Large intestine (tissue), 3 donors: Measurements from ENCODE around the gene TTLL4. TPM values are rescaled to one million over a fixed set of nuclear protein-coding genes. Genes with fewer than 3 reads are reported as not detected.

Experiments used
- DNase-seq, 2 donors: peaks; one replicate each; pipeline versions ENCODE4 v3.0.0 to v3.0.0-alpha.2; 2013
- H3K27ac ChIP-seq: one replicate; pipeline ENCODE4 v1.5.1; 2013; ENCODE audit warnings: low read length
- H3K27me3 ChIP-seq: 2 replicates; pipeline ENCODE4 v1.6.1; 2013; ENCODE audit warnings: low read length; ENCODE audit not compliant: control insufficient read depth, insufficient read depth
- H3K36me3 ChIP-seq: 2 replicates; pipeline ENCODE4 v1.6.1; 2013; ENCODE audit warnings: low read length; ENCODE audit not compliant: control insufficient read depth, insufficient read depth
- H3K4me1 ChIP-seq: one replicate; pipeline ENCODE4 v1.6.1; 2013; ENCODE audit warnings: low read length; ENCODE audit not compliant: control insufficient read depth, insufficient read depth
- H3K4me3 ChIP-seq: one replicate; pipeline ENCODE4 v1.5.1; 2013; ENCODE audit warnings: low read length
- H3K9me3 ChIP-seq: one replicate; pipeline ENCODE4 v1.6.1; 2013; ENCODE audit warnings: mild to moderate bottlenecking, low read depth, low read length, moderate library complexity; ENCODE audit not compliant: control insufficient read depth
- WGBS: methylation state at CpG from one replicate; pipeline ENCODE4 v1.1.5; 2013; ENCODE audit warnings: low lambda C conversion rate; ENCODE audit not compliant: insufficient coverage; 5-methylcytosine and 5-hydroxymethylcytosine counted together
- polyA plus RNA-seq: library from polyadenylated mRNA; unstranded; fragments of 120-200 nt; gene quantifications from one replicate; pipeline ENCODE4 v1.2.1, GENCODE V29; 2013

The TTLL4 gene
- polyA plus RNA-seq, 1 donor, result 31.7 TPM

- DNase-seq, result no peak
- Histone ChIP-seq H3K27ac (no peak overlapping the region), H3K36me3 (peaks cover 3% of the 10 kb centered on the region), H3K4me1 (peaks cover 8% of the 10 kb centered on the region), H3K4me3 (no peak overlapping the region), H3K9me3 (peaks cover 22% of the 10 kb centered on the region), H3K27me3 (no peaks in the 10 kb centered on the region)
- no CpG with 5 or more reads among the region's 6 CpGs for WGBS
Measured at GRCh38 chr2:218727502-218728165, 17.0 kb downstream of the TTLL4 start.

- DNase-seq, result no peak
- H3K36me3 ChIP-seq, result peaks cover 6% of the 10 kb centered on the region
- H3K27ac ChIP-seq, result no peak overlapping the region
- H3K9me3 ChIP-seq, result peaks cover 22% of the 10 kb centered on the region
- peaks cover 9% of the 10 kb centered on the region for H3K4me1 ChIP-seq
- H3K27me3 ChIP-seq, result no peaks in the 10 kb centered on the region
- 100% methylated on average over 2 of the region's 3 CpGs for WGBS
- no peak overlapping the region for H3K4me3 ChIP-seq
Measured at GRCh38 chr2:218729640-218730039, 19.0 kb downstream of the TTLL4 start.

GRCh38 chr2:218732052-218732760 is 21.6 kb downstream of the TTLL4 start:
- H3K36me3 ChIP-seq, result peaks cover 9% of the 10 kb centered on the region
- no CpG with 5 or more reads among the region's 5 CpGs for WGBS
- H3K4me3 ChIP-seq, result no peak overlapping the region
- peaks cover 9% of the 10 kb centered on the region for H3K4me1 ChIP-seq
- DNase-seq, result peak in 1 of 2 donors; percentile 26
- H3K27ac ChIP-seq, result peak overlapping the region; percentile 52
- H3K9me3 ChIP-seq, result peaks cover 6% of the 10 kb centered on the region
- no peaks in the 10 kb centered on the region for H3K27me3 ChIP-seq

GRCh38 chr2:218732761-218733158 is 22.1 kb downstream of the TTLL4 start:
- Histone ChIP-seq H3K27me3 (no peaks in the 10 kb centered on the region), H3K36me3 (peaks cover 15% of the 10 kb centered on the region), H3K4me1 (peaks cover 9% of the 10 kb centered on the region), H3K4me3 (no peak overlapping the region), H3K27ac (peak overlapping the region; percentile 52), H3K9me3 (peaks cover under 1% of the 10 kb centered on the region)
- DNase-seq, result no peak
- no CpG with 5 or more reads among the region's 2 CpGs for WGBS

GRCh38 chr2:218733171-218734021 is 22.8 kb downstream of the TTLL4 start:
- Histone ChIP-seq H3K4me3 (no peak overlapping the region), H3K27ac (no peak overlapping the region), H3K9me3 (no peaks in the 10 kb centered on the region), H3K36me3 (peaks cover 20% of the 10 kb centered on the region), H3K27me3 (no peaks in the 10 kb centered on the region), H3K4me1 (peaks cover 9% of the 10 kb centered on the region)
- DNase-seq, result no peak
- WGBS, result no CpG with 5 or more reads among the region's 6 CpGs

- DNase-seq, result no peak
- WGBS, result 100% methylated on average over 2 of the region's 8 CpGs
Measured at GRCh38 chr2:218734190-218734975, 23.7 kb downstream of the TTLL4 start.

GRCh38 chr2:218736531-218736930 is 25.9 kb downstream of the TTLL4 start:
- Histone ChIP-seq H3K4me3 (no peak overlapping the region), H3K27ac (no peak overlapping the region), H3K27me3 (no peaks in the 10 kb centered on the region), H3K4me1 (peaks cover 7% of the 10 kb centered on the region), H3K36me3 (peaks cover 48% of the 10 kb centered on the region), H3K9me3 (no peaks in the 10 kb centered on the region)
- no CpG with 5 or more reads among the region's 2 CpGs for whole genome bisulfite sequencing
- no peak for DNase-seq

More at GRCh38 chr2:218734190-218734975, 23.7 kb downstream of the TTLL4 start:
- Histone ChIP-seq H3K9me3 (no peaks in the 10 kb centered on the region), H3K27ac (no peak overlapping the region), H3K4me1 (peaks cover 9% of the 10 kb centered on the region), H3K27me3 (no peaks in the 10 kb centered on the region), H3K36me3 (peaks cover 27% of the 10 kb centered on the region), H3K4me3 (no peak overlapping the region)

GRCh38 chr2:218743068-218743467 is 32.4 kb downstream of the TTLL4 start:
- H3K36me3 ChIP-seq, result peaks cover 66% of the 10 kb centered on the region
- no peak for DNase-seq

GRCh38 chr2:218744615-218745014 is 34.0 kb downstream of the TTLL4 start:
- H3K4me3 ChIP-seq, result no peak overlapping the region
- no peaks in the 10 kb centered on the region for H3K27me3 ChIP-seq
- peaks cover 3% of the 10 kb centered on the region for H3K4me1 ChIP-seq
- WGBS, result 94% methylated on average over 2 of the region's 3 CpGs
- H3K27ac ChIP-seq, result no peak overlapping the region
- peaks cover 62% of the 10 kb centered on the region for H3K36me3 ChIP-seq
- no peaks in the 10 kb centered on the region for H3K9me3 ChIP-seq
- DNase-seq, result no peak

More at GRCh38 chr2:218743068-218743467, 32.4 kb downstream of the TTLL4 start:
- H3K4me3 ChIP-seq, result no peak overlapping the region
- no peak overlapping the region for H3K27ac ChIP-seq
- H3K27me3 ChIP-seq, result no peaks in the 10 kb centered on the region
- whole genome bisulfite sequencing, result 90% methylated on average over 3 of the region's 6 CpGs
- no peaks in the 10 kb centered on the region for H3K4me1 ChIP-seq
- no peaks in the 10 kb centered on the region for H3K9me3 ChIP-seq
